Measurements from ENCODE around the gene ACO1.

GRCh38 chr9:32344551-32345182 is 39.8 kb upstream of the ACO1 start:
- TF ChIP-seq EZH2 (IDR thresholded peaks at IDR 0.05; ENCODE audit: borderline replicate concordance, low read length): no peak
- TF ChIP-seq, protein P1, sequence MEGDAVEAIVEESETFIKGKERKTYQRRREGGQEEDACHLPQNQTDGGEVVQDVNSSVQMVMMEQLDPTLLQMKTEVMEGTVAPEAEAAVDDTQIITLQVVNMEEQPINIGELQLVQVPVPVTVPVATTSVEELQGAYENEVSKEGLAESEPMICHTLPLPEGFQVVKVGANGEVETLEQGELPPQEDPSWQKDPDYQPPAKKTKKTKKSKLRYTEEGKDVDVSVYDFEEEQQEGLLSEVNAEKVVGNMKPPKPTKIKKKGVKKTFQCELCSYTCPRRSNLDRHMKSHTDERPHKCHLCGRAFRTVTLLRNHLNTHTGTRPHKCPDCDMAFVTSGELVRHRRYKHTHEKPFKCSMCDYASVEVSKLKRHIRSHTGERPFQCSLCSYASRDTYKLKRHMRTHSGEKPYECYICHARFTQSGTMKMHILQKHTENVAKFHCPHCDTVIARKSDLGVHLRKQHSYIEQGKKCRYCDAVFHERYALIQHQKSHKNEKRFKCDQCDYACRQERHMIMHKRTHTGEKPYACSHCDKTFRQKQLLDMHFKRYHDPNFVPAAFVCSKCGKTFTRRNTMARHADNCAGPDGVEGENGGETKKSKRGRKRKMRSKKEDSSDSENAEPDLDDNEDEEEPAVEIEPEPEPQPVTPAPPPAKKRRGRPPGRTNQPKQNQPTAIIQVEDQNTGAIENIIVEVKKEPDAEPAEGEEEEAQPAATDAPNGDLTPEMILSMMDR (IDR thresholded peaks at IDR 0.05; ENCODE audit: low read length): no peak

All from OCI-LY1 (cell line).